Right kidney (tissue), 1 donor: Measurements from ENCODE around the gene KLF16.
"Not testable (repeated sequence)": the region's sequence is repeated elsewhere in the genome, so short reads cannot be mapped to it uniquely, and the experiment has no call there.

Source experiments
- DNase-seq: peaks from one replicate; pipeline ENCODE4 v3.0.0-alpha.2; 2016

Gene KLF16

GRCh38 chr19:1884719-1885334 lies 21.4 kb upstream of the KLF16 start:
- DNase-seq, result peak; percentile 68

- no peak for DNase-seq
Measured at GRCh38 chr19:1884291-1884718, 20.9 kb upstream of the KLF16 start.

GRCh38 chr19:1883784-1884183 lies 20.4 kb upstream of the KLF16 start:
- no peak for DNase-seq

GRCh38 chr19:1882786-1883692 lies 19.7 kb upstream of the KLF16 start:
- DNase-seq, result no peak

GRCh38 chr19:1882089-1882785 lies 18.9 kb upstream of the KLF16 start:
- DNase-seq, result no peak

- DNase-seq, result not testable (repeated sequence)
Measured at GRCh38 chr19:1881393-1882088, 18.2 kb upstream of the KLF16 start.

- DNase-seq, result no peak
Measured at GRCh38 chr19:1880611-1881392, 17.4 kb upstream of the KLF16 start.

- DNase-seq, result not testable (repeated sequence)
Measured at GRCh38 chr19:1879982-1880381, 16.6 kb upstream of the KLF16 start.

- not testable (repeated sequence) for DNase-seq
Measured at GRCh38 chr19:1878583-1878982, 15.2 kb upstream of the KLF16 start.

- peak; percentile 52 for DNase-seq
Measured at GRCh38 chr19:1877280-1877660, 13.9 kb upstream of the KLF16 start.

- peak; percentile 68 for DNase-seq
Measured at GRCh38 chr19:1876496-1877279, 13.3 kb upstream of the KLF16 start.

GRCh38 chr19:1875646-1876495 lies 12.5 kb upstream of the KLF16 start:
- peak; percentile 91 for DNase-seq

- not testable (repeated sequence) for DNase-seq
Measured at GRCh38 chr19:1875265-1875645, 11.9 kb upstream of the KLF16 start.

GRCh38 chr19:1874554-1875185 lies 11.3 kb upstream of the KLF16 start:
- no peak for DNase-seq

- DNase-seq, result no peak
Measured at GRCh38 chr19:1873524-1874473, 10.4 kb upstream of the KLF16 start.

- DNase-seq, result no peak
Measured at GRCh38 chr19:1872807-1873523, 9.6 kb upstream of the KLF16 start.

- DNase-seq, result no peak
Measured at GRCh38 chr19:1871630-1872029, 8.3 kb upstream of the KLF16 start.
